HepG2 (cell line): ENCODE measurements around the gene ARVCF. TPM values are rescaled to one million over a fixed set of nuclear protein-coding genes. Genes with fewer than 3 reads are reported as not detected.

Experiments
- AGO2 ChIP-seq: fragments of 200-400 bp; formaldehyde crosslinking; optimal IDR thresholded peaks from 2 replicates; pipeline ENCODE3; 2017; ENCODE audit warnings: mild to moderate bottlenecking, low read depth, low read length, moderate library complexity
- CENPX ChIP-seq: sonication (generic); formaldehyde crosslinking; IDR thresholded peaks from 2 replicates; pipeline ENCODE4 v1.9.0; 2021; ENCODE audit warnings: mild to moderate bottlenecking, missing genetic modification reagents, moderate library complexity
- HNRNPL ChIP-seq: fragments of 200-400 bp; formaldehyde crosslinking; IDR thresholded peaks from 2 replicates; pipeline ENCODE4 v1.6.1; 2017; ENCODE audit warnings: mild to moderate bottlenecking, low read depth, low read length
- THAP11 ChIP-seq: IDR thresholded peaks from 2 replicates; pipeline ENCODE4 v1.6.1; 2016; ENCODE audit warnings: missing biosample characterization, missing genetic modification reagents
- ZBED4 ChIP-seq: sonication (generic); formaldehyde crosslinking; IDR thresholded peaks from 2 replicates; pipeline ENCODE4 v1.4.0; 2020; ENCODE audit warnings: missing genetic modification reagents, borderline replicate concordance
- ZBTB10 ChIP-seq: sonication (generic); formaldehyde crosslinking; IDR thresholded peaks from 2 replicates; pipeline ENCODE4 v1.4.0; 2020; ENCODE audit warnings: missing genetic modification reagents, borderline replicate concordance
- ZHX2 ChIP-seq, 2 experiments: sonication (generic) in 1 of 2; formaldehyde crosslinking in 1 of 2; IDR thresholded peaks; 2 replicates each; pipeline versions ENCODE4 v1.6.1 to v1.9.0; 2014 to 2022; ENCODE audit warnings: antibody characterized with exemption in 1 of 2, borderline replicate concordance in 1 of 2, inconsistent platforms in 1 of 2, low read depth in 1 of 2, missing genetic modification reagents in 1 of 2
- ZNF253 ChIP-seq: sonication (generic); formaldehyde crosslinking; IDR thresholded peaks from 2 replicates; pipeline ENCODE4 v1.8.0; 2022; ENCODE audit warnings: mild to moderate bottlenecking, missing genetic modification reagents, borderline replicate concordance
- polyA plus RNA-seq, 8 experiments: library from polyadenylated mRNA; depleted of rRNA in 3 of 8; stranded (reverse) in 7 of 8; unstranded in 1 of 8; fragments of >200 nt; fragmentation: Illumina TruSeq in 4 of 8; extraction: Trizol in 4 of 8; gene quantifications; 2 replicates each; pipeline versions ENCODE4 v1.2.1 to v1.2.3, GENCODE V29; 2011 to 2016; ENCODE audit warnings: low read depth in 4 of 8, missing spikeins in 1 of 8, mixed read lengths in 1 of 8; ENCODE audit not compliant: insufficient read depth in 1 of 8
- total RNA-seq, 5 experiments: library from RNA; depleted of rRNA; stranded (reverse); fragments of >200 nt; fragmentation: Illumina TruSeq; extraction: Trizol; gene quantifications; 2 replicates each; pipeline ENCODE4 v1.2.3, GENCODE V29; 2016; ENCODE audit warnings: low read depth in 1 of 5
- TF ChIP-seq, protein P1 (sequence below): sonication (generic); formaldehyde crosslinking; conservative IDR thresholded peaks from 2 replicates; pipeline ENCODE4 v1.4.0; 2020; ENCODE audit warnings: mild to moderate bottlenecking, missing genetic modification reagents, moderate library complexity

The ARVCF gene
- total and polyA plus RNA-seq, 2 of the 13 experiments (the other 11 are each of a cell fraction or from before 2014, with no cell fraction given) = 16.4 to 17.7 TPM

DNA sequence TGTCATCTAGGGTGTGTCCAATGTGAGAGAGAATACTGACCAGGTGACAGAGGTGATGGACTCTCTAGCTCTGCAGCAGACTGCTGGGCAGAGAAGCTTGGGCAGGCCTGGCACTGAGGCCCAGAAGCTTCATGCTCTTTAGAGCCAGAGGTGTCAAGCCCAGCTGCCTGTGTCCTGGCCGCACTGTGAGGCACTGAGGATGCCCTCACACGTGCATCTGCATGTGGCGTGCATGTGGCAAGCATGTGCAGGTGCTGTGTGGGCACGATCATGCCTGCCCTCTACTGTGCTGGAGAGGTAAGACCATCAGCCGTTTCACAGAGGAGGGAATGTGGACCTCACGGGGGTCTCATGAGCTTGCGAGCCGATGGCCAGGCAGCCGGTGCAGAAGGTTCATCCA, 59.2 kb downstream of the ARVCF start (continued):
- TF ChIP-seq HNRNPL = 0 out of 2 replicates have a peak, but pooled peaks have one; percentile 50
- no peak for TF ChIP-seq ZBTB10
- TF ChIP-seq ZHX2 (IDR thresholded peaks at IDR 0.05; ENCODE audit: low read depth) = no peak
- no peak for TF ChIP-seq ZHX2 (CRISPR knock-in tag; IDR thresholded peaks at IDR 0.05; ENCODE audit: borderline replicate concordance)
- TF ChIP-seq AGO2 = no peak
- no peak for TF ChIP-seq CENPX (CRISPR knock-in tag)
- TF ChIP-seq, protein P1, sequence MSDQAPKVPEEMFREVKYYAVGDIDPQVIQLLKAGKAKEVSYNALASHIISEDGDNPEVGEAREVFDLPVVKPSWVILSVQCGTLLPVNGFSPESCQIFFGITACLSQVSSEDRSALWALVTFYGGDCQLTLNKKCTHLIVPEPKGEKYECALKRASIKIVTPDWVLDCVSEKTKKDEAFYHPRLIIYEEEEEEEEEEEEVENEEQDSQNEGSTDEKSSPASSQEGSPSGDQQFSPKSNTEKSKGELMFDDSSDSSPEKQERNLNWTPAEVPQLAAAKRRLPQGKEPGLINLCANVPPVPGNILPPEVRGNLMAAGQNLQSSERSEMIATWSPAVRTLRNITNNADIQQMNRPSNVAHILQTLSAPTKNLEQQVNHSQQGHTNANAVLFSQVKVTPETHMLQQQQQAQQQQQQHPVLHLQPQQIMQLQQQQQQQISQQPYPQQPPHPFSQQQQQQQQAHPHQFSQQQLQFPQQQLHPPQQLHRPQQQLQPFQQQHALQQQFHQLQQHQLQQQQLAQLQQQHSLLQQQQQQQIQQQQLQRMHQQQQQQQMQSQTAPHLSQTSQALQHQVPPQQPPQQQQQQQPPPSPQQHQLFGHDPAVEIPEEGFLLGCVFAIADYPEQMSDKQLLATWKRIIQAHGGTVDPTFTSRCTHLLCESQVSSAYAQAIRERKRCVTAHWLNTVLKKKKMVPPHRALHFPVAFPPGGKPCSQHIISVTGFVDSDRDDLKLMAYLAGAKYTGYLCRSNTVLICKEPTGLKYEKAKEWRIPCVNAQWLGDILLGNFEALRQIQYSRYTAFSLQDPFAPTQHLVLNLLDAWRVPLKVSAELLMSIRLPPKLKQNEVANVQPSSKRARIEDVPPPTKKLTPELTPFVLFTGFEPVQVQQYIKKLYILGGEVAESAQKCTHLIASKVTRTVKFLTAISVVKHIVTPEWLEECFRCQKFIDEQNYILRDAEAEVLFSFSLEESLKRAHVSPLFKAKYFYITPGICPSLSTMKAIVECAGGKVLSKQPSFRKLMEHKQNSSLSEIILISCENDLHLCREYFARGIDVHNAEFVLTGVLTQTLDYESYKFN (CRISPR knock-in tag) = no peak
- no peak for TF ChIP-seq ZBED4 (CRISPR knock-in tag)
- TF ChIP-seq THAP11 (CRISPR knock-in tag) = no peak
- TF ChIP-seq ZNF253 (CRISPR knock-in tag) = no peak
